Panc1 (cell line): Measurements from ENCODE around the gene KATNIP. TPM values are rescaled to one million over a fixed set of nuclear protein-coding genes. Genes with fewer than 3 reads are reported as not detected.

Experiments used
- ATAC-seq: fragments of 200-7000 bp; cut with Tn5 transposase; 2 replicates; pipeline ENCODE4 v1.9.1; 2020; ENCODE audit warnings: mild to moderate bottlenecking, moderate library complexity
- BruUV-seq: library from RNA; stranded (reverse); fragments of 400-500 nt; replicated peaks from 2 replicates; lab custom pipeline; 2021; lab: Mats Ljungman, UMichigan
- CTCF ChIA-PET: fragments of 300-600 bp; sonication (Branson Sonifier 250); formaldehyde crosslinking; loops from one replicate; lab custom pipeline; 2022; ENCODE audit warnings: antibody characterized with exemption; lab: Charles Lee
- POLR2A ChIA-PET: fragments of 300-600 bp; sonication (Branson Sonifier 250); formaldehyde crosslinking; loops from one replicate; lab custom pipeline; 2022; ENCODE audit warnings: antibody characterized with exemption; lab: Charles Lee
- DNase-seq: peaks from one replicate; pipeline ENCODE4 v3.0.0-alpha.2; 2010; ENCODE audit warnings: low read depth, low spot score
- H3K27ac ChIP-seq: 2 replicates; pipeline ENCODE4 v1.5.1; 2011; ENCODE audit warnings: mild to moderate bottlenecking, low read length, inconsistent platforms
- H3K27me3 ChIP-seq: fragments of 200-500 bp; sonication (Bioruptor generic); 2 replicates; pipeline ENCODE4 v1.6.0; 2014; ENCODE audit warnings: low read length, inconsistent platforms; ENCODE audit not compliant: control insufficient read depth, insufficient read depth
- H3K36me3 ChIP-seq: fragments of 200-500 bp; sonication (Bioruptor generic); 2 replicates; pipeline ENCODE4 v1.5.1; 2014; ENCODE audit warnings: inconsistent platforms, mild to moderate bottlenecking, low read length, moderate library complexity; ENCODE audit not compliant: control insufficient read depth, insufficient read depth
- H3K4me1 ChIP-seq: 2 replicates; pipeline ENCODE4 v1.5.1; 2011; ENCODE audit warnings: inconsistent platforms, mild to moderate bottlenecking, low read length, moderate library complexity; ENCODE audit not compliant: control insufficient read depth, insufficient read depth
- H3K4me3 ChIP-seq, 2 experiments: 2 replicates each; pipeline ENCODE4 v1.5.1; 2011 to 2012; ENCODE audit warnings: low read depth in 2 of 2, low read length in 2 of 2, mild to moderate bottlenecking in 2 of 2, inconsistent platforms in 1 of 2, moderate library complexity in 1 of 2
- H3K9me3 ChIP-seq: fragments of 200-500 bp; sonication (Bioruptor generic); 2 replicates; pipeline ENCODE4 v1.5.1; 2014; ENCODE audit warnings: low read depth, mild to moderate bottlenecking, inconsistent platforms, low read length, moderate library complexity; ENCODE audit not compliant: control insufficient read depth, insufficient read depth
- POLR2AphosphoS5 ChIP-seq: IDR thresholded peaks from 2 replicates; pipeline ENCODE4 v1.6.1; 2012; ENCODE audit warnings: mild to moderate bottlenecking, low read depth, low read length, moderate library complexity
- REST ChIP-seq, 2 experiments: IDR thresholded peaks; 2 replicates each; pipeline ENCODE4 v1.6.1; 2011 to 2012; ENCODE audit warnings: low read depth in 2 of 2, control low read depth in 1 of 2, low read length in 1 of 2, mild to moderate bottlenecking in 1 of 2, moderate library complexity in 1 of 2; ENCODE audit not compliant: insufficient read depth in 1 of 2
- SIN3A ChIP-seq: IDR thresholded peaks from 2 replicates; pipeline ENCODE4 v1.6.1; 2012; ENCODE audit warnings: low read depth, mild to moderate bottlenecking, low read length, moderate library complexity, borderline replicate concordance; ENCODE audit not compliant: insufficient read depth
- TCF7L2 ChIP-seq: IDR thresholded peaks from 2 replicates; pipeline ENCODE4 v1.6.1; 2011; ENCODE audit warnings: mild to moderate bottlenecking, low read depth, low read length, inconsistent platforms
- in situ Hi-C: cut with HindIII; loops from 2 replicates; pipeline ENCODE4 v1.10.0; 2016; ENCODE audit warnings: low sequenced_read_pairs, low pct_unique_long_range_greater_than_20kb
- intact Hi-C: fragments of 100-400 bp; cut with micrococcal nuclease; formaldehyde crosslinking; loops from one replicate; pipeline ENCODE4 v1.10.0; 2022; ENCODE audit not compliant: unreplicated experiment
- total RNA-seq: library from RNA; stranded (reverse); gene quantifications from one replicate; pipeline ENCODE4 v1.2.1, GENCODE V29; 2021; ENCODE audit not compliant: unreplicated experiment
- TF ChIP-seq, protein P1 (sequence below): fragments of 450-650 bp; IDR thresholded peaks from 2 replicates; pipeline ENCODE4 v1.5.1; 2017; ENCODE audit warnings: mild to moderate bottlenecking

Gene KATNIP
- total RNA-seq, 1 experiment from 2014 or later, result 36.7 TPM

DNA sequence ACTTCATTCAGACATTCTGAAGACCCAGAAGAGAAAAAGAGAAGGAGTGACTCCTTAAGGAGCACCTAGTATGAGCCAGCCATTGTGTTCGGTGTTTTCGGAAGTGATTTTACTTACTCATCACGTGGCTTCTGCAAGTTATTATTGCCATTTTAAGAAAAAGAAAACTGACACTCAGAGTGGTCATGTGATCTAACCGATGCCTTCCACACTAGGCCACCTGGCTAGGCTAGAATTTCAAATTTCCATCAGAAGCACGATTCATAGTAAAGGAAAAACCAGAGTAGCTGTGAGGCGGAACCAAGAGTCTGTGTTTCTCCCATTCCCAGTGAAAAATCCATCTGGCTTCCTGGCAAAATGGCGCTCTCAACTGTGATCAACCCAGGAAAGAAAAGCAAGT is 32.3 kb upstream of the KATNIP start:
- intact Hi-C loops, result no loop called here
- Histone ChIP-seq H3K27ac (no peak overlapping the region), H3K36me3 (no peaks in the 10 kb centered on the region; the same call in 1 of the 2 replicates), H3K4me3 (no peak overlapping the region), H3K9me3 (no peaks in the 10 kb centered on the region), H3K27me3 (no peaks in the 10 kb centered on the region), H3K4me1 (no peaks in the 10 kb centered on the region)
- in situ Hi-C loops, result no loop called here
- CTCF ChIA-PET, result no interaction called here
- ATAC-seq (no peak), DNase-seq (no peak)
- POLR2A ChIA-PET, result no interaction called here
- TF ChIP-seq REST (IDR thresholded peaks at IDR 0.05; ENCODE audit: insufficient read depth in 1 of 2, low read depth in 2 of 2, low read length in 1 of 2) (no peak), POLR2AphosphoS5 (no peak), TCF7L2 (no peak), SIN3A (no peak)
- TF ChIP-seq, protein P1, sequence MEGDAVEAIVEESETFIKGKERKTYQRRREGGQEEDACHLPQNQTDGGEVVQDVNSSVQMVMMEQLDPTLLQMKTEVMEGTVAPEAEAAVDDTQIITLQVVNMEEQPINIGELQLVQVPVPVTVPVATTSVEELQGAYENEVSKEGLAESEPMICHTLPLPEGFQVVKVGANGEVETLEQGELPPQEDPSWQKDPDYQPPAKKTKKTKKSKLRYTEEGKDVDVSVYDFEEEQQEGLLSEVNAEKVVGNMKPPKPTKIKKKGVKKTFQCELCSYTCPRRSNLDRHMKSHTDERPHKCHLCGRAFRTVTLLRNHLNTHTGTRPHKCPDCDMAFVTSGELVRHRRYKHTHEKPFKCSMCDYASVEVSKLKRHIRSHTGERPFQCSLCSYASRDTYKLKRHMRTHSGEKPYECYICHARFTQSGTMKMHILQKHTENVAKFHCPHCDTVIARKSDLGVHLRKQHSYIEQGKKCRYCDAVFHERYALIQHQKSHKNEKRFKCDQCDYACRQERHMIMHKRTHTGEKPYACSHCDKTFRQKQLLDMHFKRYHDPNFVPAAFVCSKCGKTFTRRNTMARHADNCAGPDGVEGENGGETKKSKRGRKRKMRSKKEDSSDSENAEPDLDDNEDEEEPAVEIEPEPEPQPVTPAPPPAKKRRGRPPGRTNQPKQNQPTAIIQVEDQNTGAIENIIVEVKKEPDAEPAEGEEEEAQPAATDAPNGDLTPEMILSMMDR, result no peak
- no TSS peak for BruUV-seq

GRCh38 chr16:27518226-27518625 is 31.7 kb upstream of the KATNIP start:
- peaks cover 5% of the 10 kb centered on the region; the same call in 1 of the 2 replicates for H3K36me3 ChIP-seq
- in situ Hi-C loops, result no loop called here
- no peaks in the 10 kb centered on the region for H3K4me1 ChIP-seq
- ATAC-seq (no peak), DNase-seq (no peak)
- no peak overlapping the region for H3K4me3 ChIP-seq
- H3K27ac ChIP-seq, result no peak overlapping the region
- H3K9me3 ChIP-seq, result no peaks in the 10 kb centered on the region
- POLR2A ChIA-PET, result no interaction called here
- intact Hi-C loops, result no loop called here
- H3K27me3 ChIP-seq, result no peaks in the 10 kb centered on the region
- CTCF ChIA-PET, result no interaction called here
- no peak for TF ChIP-seq POLR2AphosphoS5
- TF ChIP-seq REST (IDR thresholded peaks at IDR 0.05; ENCODE audit: insufficient read depth in 1 of 2, low read depth in 2 of 2, low read length in 1 of 2), result no peak
- TF ChIP-seq TCF7L2, result no peak
- TF ChIP-seq, protein P1, result no peak
- TF ChIP-seq SIN3A, result no peak
- no TSS peak for BruUV-seq
